ENCODE results near the gene IL17C. TPM values are rescaled to one million over a fixed set of nuclear protein-coding genes. Genes with fewer than 3 reads are reported as not detected.

IL17C gene
- total and polyA plus RNA-seq, 9 of the 15 experiments (the other 6 are each of a cell fraction or from before 2014, with no cell fraction given), result not detected

- TF ChIP-seq SIRT6 (IDR thresholded peaks at IDR 0.05; ENCODE audit: low read depth, low read length), result no peak
- TF ChIP-seq ZNF668 (CRISPR knock-in tag; IDR thresholded peaks at IDR 0.05), result no peak
- no peak for TF ChIP-seq ZC3H4 (CRISPR knock-in tag; IDR thresholded peaks at IDR 0.05; ENCODE audit: borderline replicate concordance)
- no peak for TF ChIP-seq TSHZ1 (CRISPR knock-in tag; IDR thresholded peaks at IDR 0.05)
- TF ChIP-seq HOXB6 (CRISPR knock-in tag; IDR thresholded peaks at IDR 0.05; ENCODE audit: borderline replicate concordance), result no peak
- TF ChIP-seq ZEB2 (IDR thresholded peaks at IDR 0.05), result no peak
- TF ChIP-seq, protein P1, sequence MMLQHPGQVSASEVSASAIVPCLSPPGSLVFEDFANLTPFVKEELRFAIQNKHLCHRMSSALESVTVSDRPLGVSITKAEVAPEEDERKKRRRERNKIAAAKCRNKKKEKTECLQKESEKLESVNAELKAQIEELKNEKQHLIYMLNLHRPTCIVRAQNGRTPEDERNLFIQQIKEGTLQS (IDR thresholded peaks at IDR 0.05), result peak; percentile 82
- TF ChIP-seq, protein P1 (CRISPR knock-in tag; conservative IDR thresholded peaks at IDR 0.05), result no peak
- TF ChIP-seq ZNF592 (IDR thresholded peaks at IDR 0.05), result no peak
- TF ChIP-seq ZBTB7A (IDR thresholded peaks at IDR 0.05; ENCODE audit: borderline replicate concordance, control insufficient read depth, low read depth, low read length), result no peak
- no peak for TF ChIP-seq CCAR2 (IDR thresholded peaks at IDR 0.05; ENCODE audit: low read depth, low read length)
- TF ChIP-seq CBFA2T3 (IDR thresholded peaks at IDR 0.05), result no peak
- TF ChIP-seq PHTF2 (CRISPR knock-in tag; IDR thresholded peaks at IDR 0.05), result no peak
- TF ChIP-seq, protein P2, sequence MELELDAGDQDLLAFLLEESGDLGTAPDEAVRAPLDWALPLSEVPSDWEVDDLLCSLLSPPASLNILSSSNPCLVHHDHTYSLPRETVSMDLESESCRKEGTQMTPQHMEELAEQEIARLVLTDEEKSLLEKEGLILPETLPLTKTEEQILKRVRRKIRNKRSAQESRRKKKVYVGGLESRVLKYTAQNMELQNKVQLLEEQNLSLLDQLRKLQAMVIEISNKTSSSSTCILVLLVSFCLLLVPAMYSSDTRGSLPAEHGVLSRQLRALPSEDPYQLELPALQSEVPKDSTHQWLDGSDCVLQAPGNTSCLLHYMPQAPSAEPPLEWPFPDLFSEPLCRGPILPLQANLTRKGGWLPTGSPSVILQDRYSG (tag; conservative IDR thresholded peaks at IDR 0.05; ENCODE audit: low read depth), result no peak
- TF ChIP-seq ZFPM2 (CRISPR knock-in tag; IDR thresholded peaks at IDR 0.05), result no peak
- no peak for TF ChIP-seq ZNF445 (CRISPR knock-in tag; IDR thresholded peaks at IDR 0.05; ENCODE audit: low read depth)
- TF ChIP-seq SREBF1 (IDR thresholded peaks at IDR 0.05; ENCODE audit: borderline replicate concordance, low read depth, low read length), result no peak
- peak; percentile 73 for TF ChIP-seq CEBPG (CRISPR knock-in tag; IDR thresholded peaks at IDR 0.05)
- peak; percentile 12 to 53; a peak in 1 of 4 replicates for TF ChIP-seq CEBPG (tag; conservative IDR thresholded peaks at IDR 0.05 in 1 of 2, IDR thresholded peaks at IDR 0.05 in 1 of 2)
Measured at GRCh38 chr16:88596483-88596882, 41.9 kb upstream of the IL17C start (continued).

All from K562 (cell line).